Measurements from ENCODE around the gene RBM47.

RBM47 gene

GRCh38 chr4:40613456-40613855 lies 16.2 kb downstream of the RBM47 start:
- Histone ChIP-seq H3K9me3 (ENCODE audit: insufficient read depth, low read length) (no peaks in the 10 kb centered on the region), H3K4me2 (ENCODE audit: low read length) (no peak overlapping the region), H3K27ac (ENCODE audit: low read length) (no peak overlapping the region), H4K20me1 (ENCODE audit: insufficient read depth, low read length) (no peaks in the 10 kb centered on the region), H3K4me1 (ENCODE audit: low read length) (no peaks in the 10 kb centered on the region), H2AFZ (ENCODE audit: low read depth, low read length) (no peak overlapping the region), H3K4me3 (ENCODE audit: low read length) (no peak overlapping the region), H3K36me3 (replicated peaks; ENCODE audit: low read depth, low read length) (no peaks in the 10 kb centered on the region), H3K27me3 (ENCODE audit: low read depth, low read length) (no peaks in the 10 kb centered on the region), H3K79me2 (ENCODE audit: low read length) (no peaks in the 10 kb centered on the region), H3K9ac (ENCODE audit: low read length) (no peak overlapping the region)
- no peak for TF ChIP-seq CTCF (IDR thresholded peaks at IDR 0.05; ENCODE audit: low read depth, low read length)
- TF ChIP-seq EZH2phosphoT487 (IDR thresholded peaks at IDR 0.05; ENCODE audit: low read depth) = no peak

- Histone ChIP-seq H3K27me3 (ENCODE audit: low read depth, low read length) (no peaks in the 10 kb centered on the region), H3K9ac (ENCODE audit: low read length) (no peak overlapping the region), H3K9me3 (ENCODE audit: insufficient read depth, low read length) (no peaks in the 10 kb centered on the region), H2AFZ (ENCODE audit: low read depth, low read length) (no peak overlapping the region), H4K20me1 (ENCODE audit: insufficient read depth, low read length) (no peaks in the 10 kb centered on the region), H3K27ac (ENCODE audit: low read length) (no peak overlapping the region), H3K4me3 (ENCODE audit: low read length) (no peak overlapping the region), H3K4me1 (ENCODE audit: low read length) (no peaks in the 10 kb centered on the region), H3K79me2 (ENCODE audit: low read length) (no peaks in the 10 kb centered on the region), H3K4me2 (ENCODE audit: low read length) (no peak overlapping the region), H3K36me3 (replicated peaks; ENCODE audit: low read depth, low read length) (no peaks in the 10 kb centered on the region)
- TF ChIP-seq EZH2phosphoT487 (IDR thresholded peaks at IDR 0.05; ENCODE audit: low read depth) = no peak
- TF ChIP-seq CTCF (IDR thresholded peaks at IDR 0.05; ENCODE audit: low read depth, low read length) = no peak
Measured at GRCh38 chr4:40612831-40613230, 16.8 kb downstream of the RBM47 start.

- H2AFZ ChIP-seq (ENCODE audit: low read depth, low read length) = no peak overlapping the region
- H3K9ac ChIP-seq (ENCODE audit: low read length) = no peak overlapping the region
- H3K4me1 ChIP-seq (ENCODE audit: low read length) = no peaks in the 10 kb centered on the region
- TF ChIP-seq CTCF (IDR thresholded peaks at IDR 0.05; ENCODE audit: low read depth, low read length) (no peak), EZH2phosphoT487 (IDR thresholded peaks at IDR 0.05; ENCODE audit: low read depth) (no peak)
- H3K27ac ChIP-seq (ENCODE audit: low read length) = no peak overlapping the region
- H3K27me3 ChIP-seq (ENCODE audit: low read depth, low read length) = no peaks in the 10 kb centered on the region
- H3K4me3 ChIP-seq (ENCODE audit: low read length) = no peak overlapping the region
- no peaks in the 10 kb centered on the region for H3K36me3 ChIP-seq (replicated peaks; ENCODE audit: low read depth, low read length)
- H3K4me2 ChIP-seq (ENCODE audit: low read length) = no peak overlapping the region
- H3K79me2 ChIP-seq (ENCODE audit: low read length) = no peaks in the 10 kb centered on the region
- H3K9me3 ChIP-seq (ENCODE audit: insufficient read depth, low read length) = no peaks in the 10 kb centered on the region
- no peaks in the 10 kb centered on the region for H4K20me1 ChIP-seq (ENCODE audit: insufficient read depth, low read length)
Measured at GRCh38 chr4:40612283-40612682, 17.4 kb downstream of the RBM47 start.

- no peaks in the 10 kb centered on the region for H3K36me3 ChIP-seq (replicated peaks; ENCODE audit: low read depth, low read length)
- no peaks in the 10 kb centered on the region for H3K27me3 ChIP-seq (ENCODE audit: low read depth, low read length)
- no peak overlapping the region for H3K27ac ChIP-seq (ENCODE audit: low read length)
- no peaks in the 10 kb centered on the region for H4K20me1 ChIP-seq (ENCODE audit: insufficient read depth, low read length)
- H3K79me2 ChIP-seq (ENCODE audit: low read length) = no peaks in the 10 kb centered on the region
- no peak overlapping the region for H3K4me2 ChIP-seq (ENCODE audit: low read length)
- no peak overlapping the region for H3K4me3 ChIP-seq (ENCODE audit: low read length)
- TF ChIP-seq CTCF (IDR thresholded peaks at IDR 0.05; ENCODE audit: low read depth, low read length) = no peak
- no peak for TF ChIP-seq EZH2phosphoT487 (IDR thresholded peaks at IDR 0.05; ENCODE audit: low read depth)
- H3K4me1 ChIP-seq (ENCODE audit: low read length) = no peaks in the 10 kb centered on the region
- H2AFZ ChIP-seq (ENCODE audit: low read depth, low read length) = no peak overlapping the region
- no peak overlapping the region for H3K9ac ChIP-seq (ENCODE audit: low read length)
- H3K9me3 ChIP-seq (ENCODE audit: insufficient read depth, low read length) = no peaks in the 10 kb centered on the region
Measured at GRCh38 chr4:40608628-40609027, 21.0 kb downstream of the RBM47 start.
